Activated CD8-positive, alpha-beta T cell treated with anti-CD3 and anti-CD28 coated beads, Interleukin-2, amount 10 ng/mL, durations not matched to agents 7 days and 5 days (primary cell): ENCODE measurements around the gene PROK1. TPM values are rescaled to one million over a fixed set of nuclear protein-coding genes. Genes with fewer than 3 reads are reported as not detected.

Experiments
- ATAC-seq: fragments of 150-1000 bp; cut with Tn5 transposase; one replicate; pipeline ENCODE4 v1.10.0; 2021; ENCODE audit warnings: moderate library complexity
- CTCF ChIA-PET: fragments of 350-600 bp; sonication (Branson Sonifier 250); formaldehyde crosslinking; loops from one replicate; lab custom pipeline; 2021; ENCODE audit warnings: antibody characterized with exemption; lab: Charles Lee
- POLR2A ChIA-PET: fragments of 350-600 bp; sonication (Branson Sonifier 250); formaldehyde crosslinking; loops from one replicate; lab custom pipeline; 2021; ENCODE audit warnings: antibody characterized with exemption; lab: Charles Lee
- DNase-seq: peaks from one replicate; pipeline ENCODE4 v3.0.0-alpha.2; 2020
- H3K27ac Mint-ChIP-seq: one replicate; pipeline ENCODE4 v1.8.0; 2021; ENCODE audit warnings: mild to moderate bottlenecking, mixed read lengths
- H3K27me3 Mint-ChIP-seq: one replicate; pipeline ENCODE4 v1.8.0; 2021; ENCODE audit warnings: low read depth, mixed read lengths
- H3K36me3 Mint-ChIP-seq: one replicate; pipeline ENCODE4 v1.8.0; 2021; ENCODE audit warnings: low read depth, mixed read lengths
- H3K4me1 Mint-ChIP-seq: one replicate; pipeline ENCODE4 v1.8.0; 2021; ENCODE audit warnings: low read depth, mixed read lengths
- H3K4me3 Mint-ChIP-seq: one replicate; pipeline ENCODE4 v1.8.0; 2021; ENCODE audit warnings: mild to moderate bottlenecking, mixed read lengths
- H3K9me3 Mint-ChIP-seq: one replicate; pipeline ENCODE4 v1.8.0; 2022; ENCODE audit warnings: mixed read lengths; ENCODE audit not compliant: insufficient read depth
- total RNA-seq, 2 experiments: library from RNA; stranded (reverse); gene quantifications; one replicate each; pipeline ENCODE4 v1.2.3, GENCODE V29; 2021

PROK1 gene
- total RNA-seq, 2 experiments from 2014 or later, result not detected

DNA sequence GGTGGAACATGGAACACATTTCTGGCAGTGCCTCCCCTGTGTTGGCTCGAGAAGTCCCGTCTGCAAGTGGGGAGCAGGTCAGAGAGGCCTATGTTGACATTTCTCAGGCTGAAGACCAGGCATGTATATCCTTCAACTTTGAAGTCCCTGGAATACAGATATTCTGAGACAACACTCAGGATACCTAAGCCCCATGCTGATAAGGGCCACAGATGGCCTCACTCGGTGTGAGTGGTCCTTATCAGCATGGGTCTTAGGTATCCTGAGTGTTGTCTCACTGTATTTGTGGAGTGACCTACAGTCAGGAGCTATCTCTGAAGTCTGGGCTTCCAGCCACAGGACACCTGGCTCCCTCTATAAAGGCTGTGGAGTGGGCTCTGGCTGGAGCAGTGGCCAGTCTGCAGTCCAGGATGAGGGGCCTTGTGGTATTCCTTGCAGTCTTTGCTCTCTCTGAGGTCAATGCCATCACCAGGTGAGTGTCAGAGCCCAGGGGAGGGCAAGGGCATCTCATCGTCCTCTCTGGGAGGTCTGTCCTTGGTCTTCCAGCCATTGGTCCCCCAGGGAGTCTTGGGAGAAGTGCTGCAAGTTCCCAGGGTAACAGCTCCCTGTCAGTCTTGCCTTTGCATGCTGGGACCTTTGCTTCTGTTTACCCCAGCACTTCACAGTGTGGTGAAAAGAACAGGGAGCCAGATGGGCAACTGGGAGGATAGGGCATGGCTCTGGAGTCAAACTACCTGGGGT, 29.6 kb downstream of the PROK1 start:
- no peaks in the 10 kb centered on the region for H3K9me3 Mint-ChIP-seq
- no peak overlapping the region for H3K4me3 Mint-ChIP-seq
- no peaks in the 10 kb centered on the region for H3K36me3 Mint-ChIP-seq

DNA sequence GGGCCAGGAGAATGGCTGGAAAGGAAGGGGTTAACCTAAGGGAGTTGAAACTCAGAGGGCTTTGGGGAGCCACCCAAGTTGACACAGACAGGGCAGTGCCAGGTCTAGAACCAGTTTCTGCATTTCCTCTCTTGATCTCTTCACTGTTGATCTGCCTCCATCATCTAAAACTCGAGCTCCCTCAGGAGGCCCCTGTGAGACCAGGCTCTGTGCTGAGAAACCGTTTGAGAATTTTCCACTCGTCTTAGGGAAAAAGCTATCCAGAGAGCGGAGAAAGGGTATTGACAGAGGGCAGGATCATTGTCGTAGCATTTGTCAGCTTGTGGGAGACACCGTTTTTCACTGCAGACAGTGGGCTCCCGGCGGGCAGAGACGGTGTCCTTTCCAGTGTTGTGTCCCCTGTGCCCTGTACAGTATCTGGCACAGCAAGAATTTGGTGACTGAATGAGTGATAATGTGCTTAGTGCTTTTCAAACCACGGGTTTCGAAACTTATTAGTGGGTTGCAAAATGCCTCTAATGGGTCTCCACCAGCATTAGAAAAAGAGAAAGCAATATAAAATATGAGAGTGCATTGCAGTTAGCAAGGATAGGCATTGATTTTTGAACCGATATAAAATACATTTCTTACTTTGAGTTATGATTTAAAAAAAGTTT, 31.1 kb downstream of the PROK1 start:
- Mint-ChIP-seq H3K4me3 (no peak overlapping the region), H3K4me1 (no peaks in the 10 kb centered on the region), H3K27me3 (peaks cover 10% of the 10 kb centered on the region), H3K36me3 (no peaks in the 10 kb centered on the region), H3K9me3 (no peaks in the 10 kb centered on the region), H3K27ac (no peak overlapping the region)
- ATAC-seq (no peak), DNase-seq (no peak)
- POLR2A ChIA-PET, result no interaction called here
- CTCF ChIA-PET, result interaction anchor here (1.6 to 4.2 kb wide), 3 partner anchors 14 to 275 kb away, joined by 3 to 37 read pairs (median 4); no protein-coding TSS in a partner anchor

More for the DNA sequence above, 29.6 kb downstream of the PROK1 start:
- ATAC-seq (no peak), DNase-seq (no peak)
- no peak overlapping the region for H3K27ac Mint-ChIP-seq
- no peaks in the 10 kb centered on the region for H3K4me1 Mint-ChIP-seq
- POLR2A ChIA-PET, result no interaction called here
- H3K27me3 Mint-ChIP-seq, result peaks cover 14% of the 10 kb centered on the region
- CTCF ChIA-PET, result interaction anchor here (0.5 to 4.2 kb wide), 3 partner anchors 16 to 272 kb away, joined by 4 to 37 read pairs (median 4); no protein-coding TSS in a partner anchor

DNA sequence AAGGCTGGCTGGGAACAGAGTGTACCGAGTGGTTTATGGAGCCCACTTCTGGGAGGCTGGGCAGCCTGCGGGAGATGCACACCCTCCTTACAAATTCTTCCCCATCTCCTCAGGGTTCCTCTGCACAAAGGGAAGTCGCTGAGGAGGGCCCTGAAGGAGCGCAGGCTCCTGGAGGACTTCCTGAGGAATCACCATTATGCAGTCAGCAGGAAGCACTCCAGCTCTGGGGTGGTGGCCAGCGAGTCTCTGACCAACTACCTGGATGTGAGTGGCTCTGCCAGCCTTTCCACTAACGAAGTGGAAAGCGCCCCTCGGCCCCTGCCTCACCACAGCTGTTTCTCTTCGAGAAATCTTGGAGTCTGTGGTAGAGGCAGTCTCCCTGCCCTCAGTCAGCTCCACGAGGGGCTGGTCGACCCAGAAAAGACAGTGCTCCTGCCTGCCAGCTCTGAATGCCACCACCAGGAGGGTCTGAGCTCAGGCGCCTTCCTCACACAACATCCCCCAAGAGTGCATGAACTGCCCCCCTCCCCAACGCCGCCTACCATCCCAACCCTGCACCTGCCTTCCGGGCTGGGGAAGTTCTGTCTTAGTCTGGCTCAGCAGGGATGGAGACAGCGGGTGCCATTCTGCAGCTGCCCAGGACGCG, 31.8 kb downstream of the PROK1 start:
- ATAC-seq (no peak), DNase-seq (no peak)
- CTCF ChIA-PET, result interaction anchor here (0.5 to 4.2 kb wide), 4 partner anchors 13 to 462 kb away, joined by 3 to 37 read pairs (median 4); no protein-coding TSS in a partner anchor
- Mint-ChIP-seq H3K9me3 (no peaks in the 10 kb centered on the region), H3K4me1 (no peaks in the 10 kb centered on the region), H3K27ac (no peak overlapping the region), H3K4me3 (no peak overlapping the region), H3K27me3 (peaks cover 8% of the 10 kb centered on the region), H3K36me3 (no peaks in the 10 kb centered on the region)
- POLR2A ChIA-PET, result interaction anchor here (0.6 kb wide), 1 partner anchor 1418 kb away, joined by 3 read pairs; no protein-coding TSS in a partner anchor

DNA sequence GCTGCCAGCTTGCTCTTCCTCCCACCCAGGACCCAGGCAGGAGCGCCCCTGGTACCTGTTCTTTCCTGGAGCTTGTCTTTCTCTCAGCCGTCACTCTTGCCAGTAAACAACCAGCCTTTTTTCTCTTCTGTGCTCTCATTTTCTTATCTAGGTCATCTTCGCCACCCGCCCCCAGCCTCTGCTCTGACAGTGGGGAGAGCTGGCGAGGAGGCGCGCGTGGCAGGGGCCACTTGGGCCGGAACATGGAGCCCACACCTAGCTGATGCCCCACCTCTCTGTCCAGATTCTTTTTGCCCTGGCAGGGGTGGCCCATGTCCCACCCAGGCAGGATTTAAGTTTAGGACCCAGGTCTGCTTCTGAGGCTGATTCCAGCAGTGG, 32.3 kb downstream of the PROK1 start:
- H3K27ac Mint-ChIP-seq, result no peak overlapping the region

DNA sequence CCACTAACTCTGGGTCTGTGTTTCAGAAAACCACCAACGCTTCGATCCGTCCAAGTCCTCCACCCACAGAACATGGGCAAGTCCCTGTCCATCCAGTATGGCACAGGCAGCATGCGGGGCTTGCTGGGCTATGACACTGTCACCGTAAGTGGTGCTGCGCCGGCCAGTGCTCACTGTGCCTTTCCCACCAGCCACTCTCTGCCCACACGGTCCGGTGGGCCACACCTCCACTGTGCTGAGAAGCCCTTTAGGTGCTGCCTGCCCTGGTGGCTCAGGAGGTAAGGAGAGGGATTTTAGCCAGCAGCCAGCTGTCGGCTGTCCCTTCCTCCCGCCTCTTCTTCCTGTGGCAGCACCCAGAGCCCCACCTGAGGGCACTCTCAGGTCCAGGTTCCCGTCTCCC, 33.9 kb downstream of the PROK1 start:
- DNase-seq, result no peak
- POLR2A ChIA-PET, result no interaction called here
- CTCF ChIA-PET, result interaction anchor here (0.7 kb wide), 1 partner anchor 25 kb away, joined by 3 read pairs; no protein-coding TSS in a partner anchor
- ATAC-seq, result no peak
- H3K27me3 Mint-ChIP-seq, result peaks cover 8% of the 10 kb centered on the region
- no peaks in the 10 kb centered on the region for H3K9me3 Mint-ChIP-seq
- no peak overlapping the region for H3K27ac Mint-ChIP-seq
- H3K36me3 Mint-ChIP-seq, result no peaks in the 10 kb centered on the region
- H3K4me3 Mint-ChIP-seq, result no peak overlapping the region
- H3K4me1 Mint-ChIP-seq, result no peaks in the 10 kb centered on the region

More for the DNA sequence above, 32.3 kb downstream of the PROK1 start:
- POLR2A ChIA-PET, result no interaction called here
- CTCF ChIA-PET, result interaction anchor here (0.5 to 4.2 kb wide), 4 partner anchors 13 to 461 kb away, joined by 3 to 37 read pairs (median 4); no protein-coding TSS in a partner anchor
- no peaks in the 10 kb centered on the region for H3K4me1 Mint-ChIP-seq
- no peak overlapping the region for H3K4me3 Mint-ChIP-seq
- no peaks in the 10 kb centered on the region for H3K36me3 Mint-ChIP-seq
- H3K27me3 Mint-ChIP-seq, result peaks cover 8% of the 10 kb centered on the region
- DNase-seq (no peak), ATAC-seq (no peak)
- no peaks in the 10 kb centered on the region for H3K9me3 Mint-ChIP-seq

DNA sequence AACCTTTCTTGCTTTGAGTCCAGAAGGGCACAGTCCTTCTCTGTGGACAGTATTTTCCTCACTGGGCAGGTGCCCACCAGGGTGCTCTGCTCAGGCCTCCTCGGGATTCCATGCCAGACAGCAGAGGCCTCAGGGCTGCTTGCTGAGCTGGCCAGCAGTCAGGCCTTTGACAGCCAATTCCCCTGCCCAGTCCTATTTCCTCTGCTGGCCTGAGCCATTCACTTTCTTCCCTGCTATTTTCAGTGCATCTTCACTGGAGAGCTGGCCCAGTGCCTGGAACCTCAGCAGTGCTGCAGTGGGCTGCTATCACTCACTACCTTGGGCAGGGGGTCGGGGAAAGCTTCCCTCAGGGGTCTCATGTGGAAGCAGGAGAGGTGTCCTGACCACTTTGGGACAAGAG, 34.8 kb downstream of the PROK1 start:
- Mint-ChIP-seq H3K27ac (no peak overlapping the region), H3K36me3 (no peaks in the 10 kb centered on the region), H3K9me3 (no peaks in the 10 kb centered on the region), H3K4me3 (no peak overlapping the region), H3K4me1 (no peaks in the 10 kb centered on the region), H3K27me3 (peaks cover 8% of the 10 kb centered on the region)
- ChIA-PET POLR2A (no interaction called here), CTCF (interaction anchor here (0.7 to 2.3 kb wide), 2 partner anchors 10 to 26 kb away, joined by 3 to 8 read pairs; no protein-coding TSS in a partner anchor)
- DNase-seq (no peak), ATAC-seq (no peak)

DNA sequence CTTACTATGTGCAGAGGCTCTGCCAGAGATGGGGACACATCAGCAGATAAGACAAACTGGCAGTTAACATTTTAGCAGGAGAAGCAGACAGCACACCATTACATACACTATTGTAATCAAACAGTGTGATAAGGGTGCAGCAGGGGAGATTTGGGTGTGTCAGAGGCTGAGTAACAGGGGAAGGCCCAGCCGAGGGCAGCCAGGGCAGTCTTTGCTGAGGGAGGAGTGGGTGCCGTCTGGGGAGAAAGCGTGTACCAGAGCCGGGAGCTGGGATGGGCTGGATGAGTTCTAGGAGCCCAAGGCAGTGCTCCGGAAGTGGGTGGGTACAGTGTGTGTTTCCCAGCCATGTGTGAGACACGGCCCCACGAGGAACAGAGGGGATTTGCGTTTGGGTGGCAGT, 36.8 kb downstream of the PROK1 start:
- ChIA-PET CTCF (interaction anchor here (2.3 kb wide), 1 partner anchor 8 kb away, joined by 8 read pairs; no protein-coding TSS in a partner anchor), POLR2A (no interaction called here)

DNA sequence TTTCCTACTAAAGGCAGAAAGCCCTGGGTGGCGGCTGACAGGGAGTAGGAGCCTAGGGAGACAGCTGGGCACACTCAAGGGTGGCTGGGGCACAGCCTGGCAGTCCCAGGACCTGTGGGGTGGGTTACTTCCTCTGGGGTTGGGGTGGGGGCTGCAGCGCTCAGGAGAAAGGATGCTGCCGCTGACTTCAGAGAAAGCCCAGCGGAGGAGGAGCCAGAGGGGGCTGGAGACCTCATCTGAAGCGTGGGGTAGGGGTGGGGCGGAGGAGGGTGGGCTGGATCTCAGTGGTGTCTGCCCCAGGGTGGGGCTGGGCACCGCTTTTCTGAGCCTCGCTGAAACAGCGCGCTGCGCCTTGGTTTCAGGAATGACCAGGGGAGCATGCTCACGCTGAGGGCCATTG, 37.2 kb downstream of the PROK1 start:
- H3K27me3 Mint-ChIP-seq, result peaks cover 2% of the 10 kb centered on the region
- ChIA-PET CTCF (no interaction called here), POLR2A (no interaction called here)
- H3K4me1 Mint-ChIP-seq, result no peaks in the 10 kb centered on the region
- no peak for DNase-seq
- no peak overlapping the region for H3K27ac Mint-ChIP-seq
- no peak for ATAC-seq
- no peaks in the 10 kb centered on the region for H3K36me3 Mint-ChIP-seq
- H3K4me3 Mint-ChIP-seq, result no peak overlapping the region
- H3K9me3 Mint-ChIP-seq, result no peaks in the 10 kb centered on the region

More for the DNA sequence above, 36.8 kb downstream of the PROK1 start:
- Mint-ChIP-seq H3K4me3 (no peak overlapping the region), H3K27ac (no peak overlapping the region), H3K27me3 (peaks cover 2% of the 10 kb centered on the region), H3K36me3 (no peaks in the 10 kb centered on the region), H3K9me3 (no peaks in the 10 kb centered on the region), H3K4me1 (no peaks in the 10 kb centered on the region)
- no peak for DNase-seq
- ATAC-seq, result no peak

DNA sequence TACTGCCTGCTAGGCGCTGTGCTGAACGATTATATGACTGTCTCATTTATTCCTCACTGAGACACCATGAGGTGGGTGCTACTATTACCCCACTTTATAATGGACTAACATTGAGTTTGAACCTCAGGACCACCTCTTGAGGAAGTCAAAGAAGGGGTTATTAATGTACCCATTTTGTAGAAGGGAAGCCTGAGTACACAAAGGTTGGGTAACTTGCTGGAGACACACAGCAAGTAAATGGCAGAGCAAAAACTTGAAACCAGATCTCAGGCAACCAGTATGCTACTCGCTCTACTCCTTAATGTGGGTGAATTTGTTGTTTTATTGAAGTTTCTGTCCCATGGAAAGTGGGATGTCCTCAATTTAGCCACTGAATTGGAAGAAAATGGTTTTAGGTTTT, 37.9 kb downstream of the PROK1 start:
- ATAC-seq (no peak), DNase-seq (no peak)
- Mint-ChIP-seq H3K36me3 (no peaks in the 10 kb centered on the region), H3K27me3 (peaks cover 2% of the 10 kb centered on the region), H3K4me3 (no peak overlapping the region), H3K4me1 (no peaks in the 10 kb centered on the region), H3K9me3 (no peaks in the 10 kb centered on the region), H3K27ac (no peak overlapping the region)
- CTCF ChIA-PET, result no interaction called here
- POLR2A ChIA-PET, result no interaction called here

DNA sequence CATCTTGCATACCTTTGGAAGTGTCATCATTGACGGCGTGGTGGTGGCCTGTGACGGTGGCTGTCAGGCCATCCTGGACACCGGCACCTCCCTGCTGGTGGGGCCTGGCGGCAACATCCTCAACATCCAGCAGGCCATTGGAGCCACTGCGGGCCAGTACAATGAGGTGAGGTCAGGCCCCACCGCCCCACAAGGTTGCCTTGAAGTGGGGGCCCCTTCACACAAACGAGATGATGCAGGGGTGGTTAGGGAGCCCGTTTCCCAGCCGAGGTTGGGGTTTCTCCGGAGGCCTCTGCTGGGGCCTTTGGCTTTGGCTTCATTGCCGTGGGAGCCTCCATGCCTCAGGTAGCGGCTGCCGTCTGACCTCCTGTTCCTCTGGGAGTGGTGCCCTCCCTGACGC, 38.5 kb downstream of the PROK1 start:
- Mint-ChIP-seq H3K4me1 (no peaks in the 10 kb centered on the region), H3K4me3 (no peak overlapping the region), H3K36me3 (no peaks in the 10 kb centered on the region), H3K27ac (no peak overlapping the region), H3K9me3 (no peaks in the 10 kb centered on the region), H3K27me3 (peaks cover 2% of the 10 kb centered on the region)
- ATAC-seq (no peak), DNase-seq (no peak)
- POLR2A ChIA-PET, result no interaction called here
- CTCF ChIA-PET, result no interaction called here

DNA sequence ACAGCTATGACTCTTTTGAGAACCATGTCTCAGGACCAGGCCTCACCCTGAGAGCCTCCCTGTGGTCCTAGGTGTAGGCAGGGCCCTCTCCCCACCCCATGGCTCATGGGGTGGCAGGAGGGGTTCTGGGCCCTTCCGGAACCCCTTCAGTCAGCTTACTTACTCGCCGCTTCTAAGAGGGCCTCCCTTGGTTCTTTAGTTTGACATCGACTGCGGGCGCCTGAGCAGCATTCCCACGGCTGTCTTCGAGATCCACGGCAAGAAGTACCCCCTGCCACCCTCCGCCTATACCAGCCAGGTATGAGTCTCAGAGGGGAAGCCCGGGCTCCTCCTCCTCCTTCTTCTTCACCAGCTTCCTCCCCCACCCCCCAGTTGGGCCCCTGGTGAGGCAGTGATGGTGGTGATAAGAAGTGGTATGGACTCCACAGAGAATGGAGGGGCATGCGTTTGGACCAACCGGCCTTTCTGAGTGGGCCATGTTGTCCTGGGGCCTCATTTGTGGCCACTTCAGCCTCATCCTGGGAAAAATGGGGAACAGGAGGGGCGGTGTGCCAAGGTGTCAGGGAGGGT, 39.1 kb downstream of the PROK1 start:
- DNase-seq (no peak), ATAC-seq (no peak)
- Mint-ChIP-seq H3K9me3 (no peaks in the 10 kb centered on the region), H3K4me3 (no peak overlapping the region), H3K36me3 (no peaks in the 10 kb centered on the region), H3K27me3 (peaks cover 2% of the 10 kb centered on the region), H3K27ac (no peak overlapping the region), H3K4me1 (no peaks in the 10 kb centered on the region)
- CTCF ChIA-PET, result no interaction called here
- POLR2A ChIA-PET, result no interaction called here
